GDM1 (cell line): ENCODE results near the gene NACC2.

Experiments used
- DNase-seq: peaks from one replicate; lab custom pipeline; 2025; lab: John Stamatoyannopoulos, UW

NACC2 gene

DNA sequence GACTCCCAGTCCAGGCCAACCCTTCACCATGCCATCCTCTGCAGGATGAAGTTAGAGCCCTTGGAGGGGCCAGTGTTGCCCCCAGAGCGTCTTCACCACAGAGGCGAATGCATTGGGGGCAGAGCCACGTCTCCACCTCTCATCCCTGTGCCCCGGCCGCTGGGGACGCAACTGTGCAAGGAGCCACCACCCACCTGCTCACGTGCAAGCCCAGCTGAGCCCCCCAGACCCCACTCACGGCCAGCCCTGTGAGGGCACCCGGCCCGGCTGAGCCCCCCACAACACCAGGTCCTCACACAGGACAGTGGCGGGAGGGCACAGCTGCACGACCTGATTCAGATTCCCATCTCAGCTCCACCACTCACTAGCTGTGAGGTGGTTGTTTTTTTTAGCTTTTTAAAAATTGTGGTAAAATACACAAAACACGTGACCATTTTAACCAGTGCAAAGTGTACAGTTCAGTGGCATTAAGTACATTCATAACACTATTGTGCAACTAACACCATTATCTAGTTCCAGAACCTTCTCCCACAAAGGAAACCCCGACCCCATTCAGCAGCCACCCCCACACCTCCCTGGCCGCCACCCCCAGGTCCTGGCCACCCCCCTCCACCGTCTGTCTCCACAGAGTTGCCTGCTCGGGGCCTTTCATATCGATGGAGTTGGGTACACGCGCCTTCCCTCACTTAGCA is 100.4 kb downstream of the NACC2 start:
- DNase-seq: no peak

DNA sequence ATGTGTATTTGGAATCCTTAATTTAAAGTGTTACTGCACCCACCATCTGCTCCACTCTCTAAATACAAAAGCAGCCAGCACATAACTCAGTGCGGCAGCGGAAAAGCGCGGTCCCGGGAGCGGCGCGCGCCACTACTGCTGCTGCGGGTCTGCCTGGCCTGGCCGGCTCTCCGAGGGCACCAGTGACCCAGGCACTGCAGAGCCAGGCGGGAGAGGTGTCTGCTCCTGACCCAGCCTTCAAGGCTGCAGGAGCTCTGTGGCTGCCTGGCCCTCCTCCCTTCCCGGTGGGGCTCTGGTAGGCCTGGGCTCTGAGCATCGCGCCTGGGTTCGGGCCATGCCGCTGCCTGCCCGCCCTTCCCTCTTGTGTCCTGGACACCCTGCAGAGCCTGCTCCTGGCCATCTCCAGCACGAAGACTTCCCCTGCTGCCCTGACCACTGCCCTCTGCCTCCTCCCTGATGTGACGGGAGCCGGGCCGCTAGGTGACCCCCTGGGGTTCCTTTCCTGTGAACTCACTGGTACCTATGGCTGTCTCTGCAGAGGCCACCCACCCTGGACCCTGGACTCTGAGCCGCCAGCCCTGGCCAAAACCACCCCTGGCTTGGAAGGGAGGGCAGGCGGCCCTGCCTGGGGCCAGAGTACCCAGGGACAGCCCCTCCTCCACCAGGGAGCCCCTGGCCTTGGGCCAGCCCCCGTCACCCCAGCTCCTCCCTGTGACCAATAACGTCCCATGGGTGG is 101.2 kb downstream of the NACC2 start:
- no peak for DNase-seq

- no peak for DNase-seq
These were observed 101.7 kb downstream of the NACC2 start for GRCh38 chr9:135993409-135993742.

DNA sequence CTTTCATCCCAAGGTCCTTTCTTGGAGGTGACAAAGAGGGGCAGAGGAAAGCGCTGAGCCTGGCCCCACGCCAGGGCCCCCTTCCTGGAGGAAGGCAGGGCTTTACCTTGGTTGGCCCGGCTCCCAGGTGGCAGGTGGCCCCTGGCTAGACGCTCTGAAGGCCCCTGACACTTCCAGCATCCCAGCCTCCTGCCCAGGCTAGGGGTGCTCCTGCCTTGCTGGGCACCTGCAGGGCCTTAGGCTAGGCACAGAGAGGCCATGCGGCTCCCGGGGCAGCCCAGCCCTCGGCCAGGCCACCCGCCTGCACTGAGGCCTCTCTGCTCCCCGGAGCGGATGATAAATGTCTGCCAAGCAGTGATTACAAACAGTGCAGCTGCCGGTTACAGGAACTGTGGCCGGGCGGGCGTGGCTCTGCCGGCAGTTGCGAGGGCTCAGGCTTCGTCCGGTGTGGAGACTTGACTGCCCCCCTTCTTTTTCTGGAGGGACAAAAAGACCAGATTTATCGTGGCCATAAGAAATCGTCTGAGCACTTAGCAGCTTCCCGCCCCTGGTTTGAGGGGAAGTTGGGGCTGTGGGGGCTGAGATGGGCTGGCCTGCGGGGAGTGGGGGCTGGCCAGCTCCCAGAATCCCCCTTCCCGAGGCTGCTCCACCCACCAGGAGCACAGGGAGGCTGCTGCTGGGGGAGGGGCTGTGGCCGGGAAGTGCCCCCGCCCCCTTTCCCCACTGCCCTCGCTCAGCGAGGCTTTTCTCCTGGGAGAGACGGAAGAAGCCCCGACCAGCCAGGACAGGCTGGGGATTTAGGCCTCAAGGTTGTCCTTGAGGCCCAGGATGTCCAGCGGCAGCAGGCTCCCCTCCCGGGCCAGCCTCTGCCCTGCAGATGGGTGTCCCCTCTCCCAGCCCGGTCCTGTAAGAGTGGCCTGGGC is 102.3 kb downstream of the NACC2 start:
- no peak for DNase-seq

DNA sequence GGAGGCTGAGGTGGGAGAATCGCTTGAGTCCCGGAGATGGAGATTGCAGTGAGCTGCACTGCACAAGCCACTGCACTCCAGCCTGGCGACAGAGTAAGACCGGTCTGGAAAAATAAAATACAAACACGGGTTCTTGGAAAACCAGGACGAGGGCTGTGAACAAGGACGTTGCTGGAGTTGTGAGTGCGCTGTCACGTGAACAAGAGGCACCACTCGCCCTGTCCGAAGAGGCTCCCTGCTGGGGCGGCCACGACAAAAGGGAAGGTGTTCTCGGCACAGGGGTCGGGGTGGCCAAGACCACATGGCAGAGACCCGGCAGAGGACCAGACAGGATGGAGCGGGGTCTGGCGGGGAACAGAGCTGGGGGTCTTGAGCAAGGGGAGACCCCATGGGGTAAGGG is 103.3 kb downstream of the NACC2 start:
- no peak for DNase-seq

GRCh38 chr9:135990468-135991429 is 104.3 kb downstream of the NACC2 start:
- no peak for DNase-seq

DNA sequence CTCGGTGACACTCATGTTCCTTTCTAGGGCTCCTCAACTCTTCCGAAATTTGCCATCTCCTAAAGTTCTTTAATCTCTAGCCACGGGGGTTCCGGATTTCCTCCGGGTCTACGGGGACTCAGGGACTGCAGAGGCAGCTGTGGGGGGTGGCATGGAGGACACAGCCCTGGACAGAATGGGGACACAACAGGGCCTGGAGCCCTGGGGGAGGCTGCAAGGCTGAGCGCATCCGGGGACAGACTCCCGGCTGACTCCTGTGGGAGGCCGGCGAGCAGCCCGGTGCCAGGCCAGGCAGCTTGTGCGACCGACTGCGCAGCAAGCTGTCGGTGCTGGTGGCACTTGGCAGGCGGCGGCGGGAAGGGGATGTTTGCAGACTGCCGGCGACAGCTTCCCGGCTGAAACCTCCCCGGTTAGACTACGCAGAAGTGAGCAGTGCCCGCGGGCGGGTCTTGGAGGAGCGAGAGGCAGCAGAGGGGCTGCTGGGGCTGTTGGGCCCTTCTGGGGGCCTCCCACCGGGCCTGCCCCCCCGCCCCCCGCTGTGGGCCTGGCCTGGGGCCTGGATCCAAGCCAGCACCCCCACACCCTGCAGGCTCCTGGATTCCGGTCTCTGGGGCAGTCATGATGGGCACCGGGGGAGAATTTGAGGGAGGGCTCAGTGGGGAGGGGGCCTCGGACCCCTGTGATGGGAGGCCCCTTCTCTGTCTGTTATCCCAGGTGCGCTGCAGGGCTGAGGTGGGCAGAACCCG is 105.2 kb downstream of the NACC2 start:
- no peak for DNase-seq

GRCh38 chr9:135989157-135989556 is 105.9 kb downstream of the NACC2 start:
- DNase-seq: no peak

- DNase-seq: no peak
These were observed 106.6 kb downstream of the NACC2 start for GRCh38 chr9:135988493-135988892.

- no peak for DNase-seq
These were observed 107.2 kb downstream of the NACC2 start for GRCh38 chr9:135987838-135988404.

GRCh38 chr9:135986605-135987004 is 108.5 kb downstream of the NACC2 start:
- no peak for DNase-seq

GRCh38 chr9:135985889-135986288 is 109.2 kb downstream of the NACC2 start:
- no peak for DNase-seq

- no peak for DNase-seq
These were observed 109.7 kb downstream of the NACC2 start for GRCh38 chr9:135985459-135985774.

DNA sequence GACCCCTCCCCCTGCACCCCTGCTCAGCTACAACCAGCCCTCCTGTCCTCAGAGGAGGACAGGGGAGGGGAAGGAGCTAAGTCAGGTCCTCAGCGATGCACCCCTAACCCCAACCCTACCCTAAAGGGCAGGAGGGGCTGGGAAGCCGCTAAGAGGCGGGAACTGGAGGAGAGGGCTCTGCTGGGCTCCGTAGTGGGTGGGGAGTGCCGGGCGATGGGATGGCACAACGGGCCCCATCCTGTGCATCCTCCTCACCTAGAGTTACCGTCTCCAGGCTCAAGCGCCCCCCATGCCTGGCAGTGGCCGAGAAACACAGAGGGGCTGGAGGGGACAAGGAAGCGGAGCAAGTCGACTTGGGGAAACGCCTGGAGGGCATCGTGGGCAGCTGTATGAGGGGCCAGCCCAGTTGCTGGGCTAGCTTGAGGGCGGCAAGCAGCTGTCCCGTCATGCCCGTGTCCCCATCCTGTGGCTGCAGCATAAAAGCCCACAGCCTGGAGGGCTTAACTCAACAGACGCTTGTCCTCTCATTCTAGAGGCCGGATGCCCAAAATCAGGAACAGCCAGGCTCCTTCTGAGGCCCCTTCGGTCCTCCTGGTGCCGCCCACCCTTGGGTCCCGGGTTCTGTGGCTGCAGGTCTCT is 110.9 kb downstream of the NACC2 start:
- DNase-seq: no peak

GRCh38 chr9:135983208-135984071 is 111.6 kb downstream of the NACC2 start:
- DNase-seq: no peak

DNA sequence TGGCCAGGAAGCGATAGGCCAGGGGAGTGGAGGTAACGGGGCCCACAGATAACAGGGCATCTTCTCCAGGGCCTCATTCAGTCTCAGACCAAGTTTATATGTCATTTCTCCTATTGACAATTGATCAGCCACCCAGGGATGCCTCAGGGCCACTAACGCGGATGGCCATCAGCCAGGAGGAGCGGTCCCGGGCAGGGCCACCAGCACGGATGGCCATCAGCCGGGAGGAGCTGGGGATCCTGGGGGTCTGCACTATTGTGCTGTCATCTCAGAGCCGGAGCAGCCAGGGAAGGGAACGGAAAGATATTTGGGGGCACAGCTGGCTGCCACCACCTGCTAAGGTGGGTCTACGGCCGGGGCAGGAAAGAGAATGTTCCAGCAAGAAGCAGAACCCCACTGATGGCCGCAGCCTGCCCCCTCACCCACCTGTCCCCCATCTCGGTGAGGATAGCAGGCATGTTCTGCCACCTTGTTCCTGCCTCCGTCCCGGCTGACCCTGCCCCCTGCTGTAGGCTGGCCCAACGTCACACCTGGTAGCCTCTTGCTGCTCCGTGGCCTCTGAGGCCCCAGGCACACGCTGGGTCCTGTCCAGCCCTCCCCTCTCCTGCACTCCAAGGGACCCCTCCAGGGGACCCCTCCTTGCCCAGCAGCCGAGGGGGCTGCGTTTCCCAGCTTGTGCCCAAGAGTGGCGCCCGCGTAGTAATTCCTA is 112.4 kb downstream of the NACC2 start:
- DNase-seq: no peak

DNA sequence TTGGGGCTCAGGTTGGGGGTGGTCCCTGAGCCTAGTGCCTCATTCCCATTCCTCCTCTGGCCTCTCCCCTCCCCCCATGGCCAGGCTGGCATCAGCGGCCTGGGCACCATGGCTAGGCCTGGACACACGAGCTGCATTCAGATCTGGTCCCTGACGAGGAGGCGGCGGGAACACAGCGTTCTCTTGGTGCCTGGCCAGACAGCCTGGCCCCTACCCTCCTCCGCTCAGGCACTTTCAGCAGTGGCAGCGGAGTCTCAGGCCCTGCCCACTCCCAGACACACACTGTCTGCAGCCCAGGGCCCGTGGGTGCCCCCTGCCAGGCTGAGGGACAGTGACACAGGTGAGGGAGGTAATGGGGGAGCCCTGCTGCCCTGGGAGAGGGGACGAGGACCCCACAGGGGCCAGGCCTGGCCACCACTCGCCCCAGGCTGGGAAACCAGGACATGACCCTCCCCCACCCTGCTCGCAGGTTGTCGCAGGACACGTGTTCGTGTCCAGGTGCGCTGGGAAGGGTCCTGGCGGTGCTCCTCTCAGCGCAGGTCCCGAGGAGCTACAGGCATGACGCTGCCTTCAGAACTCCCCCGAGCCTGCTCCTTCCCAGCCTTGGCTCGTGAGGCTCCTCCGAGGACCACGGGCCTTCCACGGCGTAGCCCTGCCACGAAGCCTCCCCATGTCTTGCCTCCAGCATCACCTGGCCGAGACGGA is 114.0 kb downstream of the NACC2 start:
- no peak for DNase-seq
